ENCODE data around the gene FAM72A.
A peak's percentile ranks its signal among the peaks of the same experiment; 100 is the strongest.
"Not testable (repeated sequence)": the region's sequence is repeated elsewhere in the genome, so short reads cannot be mapped to it uniquely, and the experiment has no call there.

The FAM72A gene

GRCh38 chr1:206243335-206243734 lies 40.7 kb upstream of the FAM72A start:
- not testable (repeated sequence) for H4K91ac ChIP-seq (ENCODE audit: low read length); H2AFZ ChIP-seq (ENCODE audit: low read depth, low read length); H3K27me3 ChIP-seq (ENCODE audit: control insufficient read depth in 1 of 2, insufficient read depth in 1 of 2, low read length in 2 of 2); H4K8ac ChIP-seq (ENCODE audit: low read length); H3K9ac ChIP-seq (ENCODE audit: low read length); H3K4me2 ChIP-seq (ENCODE audit: low read length, poor library complexity, severe bottlenecking); H3K79me1 ChIP-seq (replicated peaks; ENCODE audit: low read length, poor library complexity, severe bottlenecking); H3K18ac ChIP-seq (ENCODE audit: low read depth in 1 of 2, low read length in 2 of 2); H2BK15ac ChIP-seq (ENCODE audit: low read depth, poor library complexity, severe bottlenecking); H2BK5ac ChIP-seq (ENCODE audit: low read depth, low read length, poor library complexity, severe bottlenecking); H2BK12ac ChIP-seq (ENCODE audit: low read length in 2 of 2); H3K23ac ChIP-seq (ENCODE audit: low read length in 2 of 2); H3K4me1 ChIP-seq (ENCODE audit: control insufficient read depth, insufficient read depth, low read depth, low read length); H3K14ac ChIP-seq (ENCODE audit: low read length in 2 of 2); H2BK120ac ChIP-seq (ENCODE audit: low read depth, low read length); H3K4ac ChIP-seq (ENCODE audit: low read depth in 1 of 2, low read length in 2 of 2); H3K4me3 ChIP-seq (ENCODE audit: insufficient read depth in 1 of 2, low read depth in 1 of 2, low read length in 2 of 2); H3K27ac ChIP-seq (ENCODE audit: low read length, poor library complexity, severe bottlenecking); H3K36me3 ChIP-seq (ENCODE audit: control insufficient read depth in 1 of 2, insufficient read depth in 2 of 2, low read depth in 1 of 2, low read length in 2 of 2); H3K9me3 ChIP-seq (ENCODE audit: control insufficient read depth, low read length); H2AK5ac ChIP-seq (ENCODE audit: low read length, severe bottlenecking)
- 100% methylated on average over 1 of the region's 3 CpGs for WGBS
- peak; percentile 15 for DNase-seq

GRCh38 chr1:206240288-206240687 lies 37.6 kb upstream of the FAM72A start:
- not testable (repeated sequence) for H3K9me3 ChIP-seq (ENCODE audit: control insufficient read depth, low read length); H2AFZ ChIP-seq (ENCODE audit: low read depth, low read length); H4K91ac ChIP-seq (ENCODE audit: low read length); H4K8ac ChIP-seq (ENCODE audit: low read length); H3K27me3 ChIP-seq (ENCODE audit: control insufficient read depth in 1 of 2, insufficient read depth in 1 of 2, low read length in 2 of 2); H2AK5ac ChIP-seq (ENCODE audit: low read length, severe bottlenecking); H2BK5ac ChIP-seq (ENCODE audit: low read depth, low read length, poor library complexity, severe bottlenecking); H3K4me2 ChIP-seq (ENCODE audit: low read length, poor library complexity, severe bottlenecking); H2BK12ac ChIP-seq (ENCODE audit: low read length in 2 of 2); H3K14ac ChIP-seq (ENCODE audit: low read length in 2 of 2); H3K9ac ChIP-seq (ENCODE audit: low read length); H2BK15ac ChIP-seq (ENCODE audit: low read depth, poor library complexity, severe bottlenecking); H2BK120ac ChIP-seq (ENCODE audit: low read depth, low read length); H3K36me3 ChIP-seq (ENCODE audit: control insufficient read depth in 1 of 2, insufficient read depth in 2 of 2, low read depth in 1 of 2, low read length in 2 of 2); H3K18ac ChIP-seq (ENCODE audit: low read depth in 1 of 2, low read length in 2 of 2); H3K4me1 ChIP-seq (ENCODE audit: control insufficient read depth, insufficient read depth, low read depth, low read length); H3K4me3 ChIP-seq (ENCODE audit: insufficient read depth in 1 of 2, low read depth in 1 of 2, low read length in 2 of 2); H3K23ac ChIP-seq (ENCODE audit: low read length in 2 of 2); H3K27ac ChIP-seq (ENCODE audit: low read length, poor library complexity, severe bottlenecking); DNase-seq; H3K4ac ChIP-seq (ENCODE audit: low read depth in 1 of 2, low read length in 2 of 2); H3K79me1 ChIP-seq (replicated peaks; ENCODE audit: low read length, poor library complexity, severe bottlenecking)
- WGBS: no CpG with 5 or more reads among the region's 4 CpGs

- H2AFZ ChIP-seq (ENCODE audit: low read depth, low read length); H3K9ac ChIP-seq (ENCODE audit: low read length); H3K14ac ChIP-seq (ENCODE audit: low read length in 2 of 2); H2BK15ac ChIP-seq (ENCODE audit: low read depth, poor library complexity, severe bottlenecking); H3K4me3 ChIP-seq (ENCODE audit: insufficient read depth in 1 of 2, low read depth in 1 of 2, low read length in 2 of 2); H2BK120ac ChIP-seq (ENCODE audit: low read depth, low read length); H3K18ac ChIP-seq (ENCODE audit: low read depth in 1 of 2, low read length in 2 of 2); DNase-seq; H3K79me1 ChIP-seq (replicated peaks; ENCODE audit: low read length, poor library complexity, severe bottlenecking); H4K91ac ChIP-seq (ENCODE audit: low read length); H3K4me1 ChIP-seq (ENCODE audit: control insufficient read depth, insufficient read depth, low read depth, low read length); H4K8ac ChIP-seq (ENCODE audit: low read length); H2BK5ac ChIP-seq (ENCODE audit: low read depth, low read length, poor library complexity, severe bottlenecking); H3K27me3 ChIP-seq (ENCODE audit: control insufficient read depth in 1 of 2, insufficient read depth in 1 of 2, low read length in 2 of 2); H3K36me3 ChIP-seq (ENCODE audit: control insufficient read depth in 1 of 2, insufficient read depth in 2 of 2, low read depth in 1 of 2, low read length in 2 of 2); H2BK12ac ChIP-seq (ENCODE audit: low read length in 2 of 2); H3K23ac ChIP-seq (ENCODE audit: low read length in 2 of 2); H3K4me2 ChIP-seq (ENCODE audit: low read length, poor library complexity, severe bottlenecking); H2AK5ac ChIP-seq (ENCODE audit: low read length, severe bottlenecking); H3K4ac ChIP-seq (ENCODE audit: low read depth in 1 of 2, low read length in 2 of 2); H3K27ac ChIP-seq (ENCODE audit: low read length, poor library complexity, severe bottlenecking); H3K9me3 ChIP-seq (ENCODE audit: control insufficient read depth, low read length): not testable (repeated sequence)
- WGBS: no CpG with 5 or more reads among the region's 2 CpGs
These were observed 32.6 kb upstream of the FAM72A start for GRCh38 chr1:206235190-206235589.

- H3K27ac ChIP-seq (ENCODE audit: low read length, poor library complexity, severe bottlenecking): not testable (repeated sequence)
These were observed 31.7 kb upstream of the FAM72A start for GRCh38 chr1:206234189-206234916.

More at GRCh38 chr1:206234189-206234916, 31.7 kb upstream of the FAM72A start:
- not testable (repeated sequence) for H3K4ac ChIP-seq (ENCODE audit: low read depth in 1 of 2, low read length in 2 of 2); H3K9me3 ChIP-seq (ENCODE audit: control insufficient read depth, low read length); H3K27me3 ChIP-seq (ENCODE audit: control insufficient read depth in 1 of 2, insufficient read depth in 1 of 2, low read length in 2 of 2); H2BK5ac ChIP-seq (ENCODE audit: low read depth, low read length, poor library complexity, severe bottlenecking); H3K18ac ChIP-seq (ENCODE audit: low read depth in 1 of 2, low read length in 2 of 2); H3K79me1 ChIP-seq (replicated peaks; ENCODE audit: low read length, poor library complexity, severe bottlenecking); H3K36me3 ChIP-seq (ENCODE audit: control insufficient read depth in 1 of 2, insufficient read depth in 2 of 2, low read depth in 1 of 2, low read length in 2 of 2); H2BK15ac ChIP-seq (ENCODE audit: low read depth, poor library complexity, severe bottlenecking); H2AFZ ChIP-seq (ENCODE audit: low read depth, low read length); H2BK12ac ChIP-seq (ENCODE audit: low read length in 2 of 2); H3K4me1 ChIP-seq (ENCODE audit: control insufficient read depth, insufficient read depth, low read depth, low read length); H3K23ac ChIP-seq (ENCODE audit: low read length in 2 of 2); H2BK120ac ChIP-seq (ENCODE audit: low read depth, low read length); H4K91ac ChIP-seq (ENCODE audit: low read length); H4K8ac ChIP-seq (ENCODE audit: low read length); DNase-seq; H3K9ac ChIP-seq (ENCODE audit: low read length); H3K4me2 ChIP-seq (ENCODE audit: low read length, poor library complexity, severe bottlenecking); H2AK5ac ChIP-seq (ENCODE audit: low read length, severe bottlenecking); H3K4me3 ChIP-seq (ENCODE audit: insufficient read depth in 1 of 2, low read depth in 1 of 2, low read length in 2 of 2); H3K14ac ChIP-seq (ENCODE audit: low read length in 2 of 2)
- WGBS: 100% methylated on average over 1 of the region's 3 CpGs
